GM19397 (cell line): Measurements from ENCODE around the gene COPE.
"Not testable (repeated sequence)": the region's sequence is repeated elsewhere in the genome, so short reads cannot be mapped to it uniquely, and the experiment has no call there.

Experiments
- ATAC-seq: cut with Tn5 transposase; IDR thresholded peaks from one replicate; pipeline ENCODE4 v1.9.1; 2021; ENCODE audit warnings: mild to moderate bottlenecking, moderate library complexity; ENCODE audit not compliant: unreplicated experiment

The COPE gene

DNA sequence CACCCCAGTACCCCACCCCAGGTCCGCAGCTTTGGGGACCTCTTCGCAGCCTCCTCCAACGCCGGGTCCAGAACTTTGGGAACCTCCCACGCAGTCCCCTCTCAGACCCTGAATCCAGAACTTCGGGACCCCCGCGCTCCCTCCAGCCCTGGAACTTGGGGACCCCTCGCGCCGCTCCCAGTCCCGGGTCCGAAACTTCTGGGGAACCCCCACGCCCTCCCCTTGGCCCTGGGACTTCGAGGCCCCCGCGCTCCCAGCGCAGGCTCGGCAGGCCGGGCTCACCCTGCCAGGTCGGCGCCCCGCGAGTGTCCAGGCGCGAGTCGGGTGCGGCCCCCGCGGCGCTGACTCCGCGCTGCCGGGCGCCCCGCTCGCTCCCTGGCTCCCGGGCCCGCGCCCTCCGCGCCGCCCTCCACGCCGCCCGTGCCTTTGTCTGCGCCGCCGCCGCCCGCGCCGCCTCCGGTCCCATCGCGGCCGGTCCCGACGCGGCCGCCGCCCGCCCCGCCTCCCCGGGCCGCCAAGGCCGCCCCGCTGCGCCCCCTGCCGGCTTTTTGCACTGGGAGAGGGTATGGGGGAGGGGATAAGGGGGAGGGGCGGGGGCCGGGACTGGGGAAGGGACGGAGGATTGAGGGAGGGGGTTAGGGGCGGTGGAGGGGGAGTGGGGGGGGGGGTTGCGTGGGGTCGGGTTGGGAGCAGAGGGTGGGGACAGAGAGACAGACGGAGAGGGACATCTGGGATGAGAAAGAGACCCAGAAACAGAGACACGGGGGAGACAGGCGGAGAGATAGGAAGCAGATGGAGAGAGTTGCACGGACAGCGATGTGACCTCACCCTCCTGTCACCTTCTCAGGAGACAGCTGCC, 21.8 kb upstream of the COPE start, which contains the start of gene HOMER3:
Gene HOMER3 (minus strand): TSS at position 449 of the 859 bp plus-strand sequence. CDS start 2,235 bp downstream, outside the sequence.
- ATAC-seq, result no peak

DNA sequence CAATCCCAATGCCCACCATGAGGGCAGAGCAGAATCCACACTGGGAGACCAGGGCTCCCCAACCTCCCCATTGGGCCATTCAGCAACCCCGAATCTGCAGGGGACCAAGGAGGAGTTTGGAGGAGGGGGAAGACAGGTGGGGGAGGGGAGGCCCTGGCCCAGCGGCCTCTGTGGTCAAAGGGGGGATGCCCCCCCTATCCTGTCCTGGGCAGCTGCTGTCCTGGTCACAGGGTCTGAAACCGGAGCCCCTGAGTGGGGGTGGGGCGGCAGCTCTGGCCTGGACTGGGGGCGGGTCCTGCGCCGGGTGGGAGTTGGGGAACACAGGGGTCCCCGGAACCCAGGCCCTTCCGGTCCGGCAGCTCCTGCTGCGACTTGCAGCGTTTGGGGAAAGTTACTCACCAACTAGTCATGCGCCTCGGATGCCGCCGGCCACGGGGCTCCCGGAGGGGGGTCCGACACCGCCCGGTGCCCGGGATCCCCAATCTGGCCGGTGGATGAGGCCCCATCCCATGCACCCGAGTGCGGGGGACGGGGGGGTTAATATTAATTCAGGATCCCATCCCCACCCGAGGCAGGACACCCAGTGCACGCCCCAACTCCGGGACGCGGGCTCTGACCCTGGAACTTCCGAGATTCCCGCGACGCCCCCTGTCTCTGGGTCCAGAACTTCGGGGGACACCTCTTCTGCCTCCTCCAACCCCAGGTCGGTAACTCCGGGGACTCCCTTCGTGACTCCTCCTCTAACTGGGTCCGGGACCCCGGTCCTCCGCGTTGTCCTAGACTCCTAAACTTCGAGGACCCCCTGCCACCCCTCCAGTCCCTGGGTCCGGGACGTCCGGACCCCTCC, 21.0 kb upstream of the COPE start:
- no peak for ATAC-seq

DNA sequence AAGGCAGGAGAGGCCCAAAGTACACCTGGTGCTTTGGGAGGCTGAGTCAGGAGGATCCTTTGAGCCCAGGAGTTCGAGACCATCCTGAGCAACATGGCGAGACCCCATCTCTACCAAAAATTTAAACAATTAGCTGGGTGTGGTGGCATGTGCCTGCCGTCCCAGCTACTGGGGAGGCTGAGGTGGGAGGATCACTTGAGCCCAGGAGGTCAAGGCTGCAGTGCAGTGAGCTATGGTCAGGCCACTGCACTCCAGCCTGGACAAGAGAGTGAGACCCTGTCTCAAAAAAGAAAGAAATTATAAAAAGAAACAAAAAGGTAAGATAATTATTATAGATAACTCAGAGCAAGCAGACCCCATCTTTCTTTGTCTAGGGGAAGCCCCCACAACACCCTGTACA, 20.0 kb upstream of the COPE start:
- no peak for ATAC-seq

DNA sequence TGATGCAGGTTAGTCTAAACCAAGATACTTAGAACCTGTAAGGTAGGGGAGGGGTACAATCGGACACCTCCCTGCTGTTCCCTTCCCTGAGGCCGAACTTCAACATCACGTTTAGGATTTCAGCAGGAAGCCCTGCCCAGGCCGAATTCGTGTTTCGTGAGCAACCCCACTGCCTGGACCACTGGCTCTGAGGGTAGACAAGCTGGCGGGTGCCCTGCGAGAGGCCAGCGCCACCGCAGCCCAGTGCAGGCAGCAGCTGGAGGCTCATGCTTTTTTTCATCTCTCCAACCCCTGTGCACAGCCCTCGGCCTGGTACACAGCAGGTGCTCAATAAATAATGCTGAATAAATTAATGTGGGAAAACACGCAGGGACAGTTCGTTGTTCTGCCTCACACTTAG, 14.1 kb upstream of the COPE start:
- ATAC-seq, result no peak

DNA sequence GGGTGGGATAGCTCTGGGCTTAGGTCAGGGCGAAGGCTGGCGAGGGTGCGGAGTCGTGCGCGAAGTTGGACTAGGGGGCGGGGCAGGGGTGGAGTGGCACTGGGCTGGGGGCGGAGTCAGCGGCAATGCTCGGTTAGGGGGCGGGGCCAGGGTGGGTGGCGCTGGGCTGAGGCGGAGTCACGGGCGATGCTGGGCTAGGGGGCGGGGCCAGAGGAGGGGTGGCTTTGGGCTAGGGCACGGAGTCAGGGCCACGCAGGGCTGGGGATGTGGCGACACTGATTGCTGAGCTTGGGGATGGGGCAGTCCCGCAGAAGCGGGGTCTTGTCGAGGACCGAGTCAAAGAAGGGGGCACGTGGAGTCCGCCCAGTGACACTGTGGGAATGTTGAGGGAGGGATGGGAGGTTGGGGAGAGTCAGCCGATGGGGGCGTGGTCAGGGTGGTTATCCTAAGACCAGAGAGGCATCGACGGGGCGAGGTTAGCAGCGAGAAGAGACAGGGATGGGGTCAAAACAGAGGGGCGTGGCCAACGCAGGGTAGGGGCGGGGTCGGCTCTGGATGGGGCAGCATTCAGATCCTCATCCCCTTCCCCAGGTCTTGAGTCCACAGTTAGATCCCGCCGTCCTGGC, 13.1 kb upstream of the COPE start:
- no peak for ATAC-seq

DNA sequence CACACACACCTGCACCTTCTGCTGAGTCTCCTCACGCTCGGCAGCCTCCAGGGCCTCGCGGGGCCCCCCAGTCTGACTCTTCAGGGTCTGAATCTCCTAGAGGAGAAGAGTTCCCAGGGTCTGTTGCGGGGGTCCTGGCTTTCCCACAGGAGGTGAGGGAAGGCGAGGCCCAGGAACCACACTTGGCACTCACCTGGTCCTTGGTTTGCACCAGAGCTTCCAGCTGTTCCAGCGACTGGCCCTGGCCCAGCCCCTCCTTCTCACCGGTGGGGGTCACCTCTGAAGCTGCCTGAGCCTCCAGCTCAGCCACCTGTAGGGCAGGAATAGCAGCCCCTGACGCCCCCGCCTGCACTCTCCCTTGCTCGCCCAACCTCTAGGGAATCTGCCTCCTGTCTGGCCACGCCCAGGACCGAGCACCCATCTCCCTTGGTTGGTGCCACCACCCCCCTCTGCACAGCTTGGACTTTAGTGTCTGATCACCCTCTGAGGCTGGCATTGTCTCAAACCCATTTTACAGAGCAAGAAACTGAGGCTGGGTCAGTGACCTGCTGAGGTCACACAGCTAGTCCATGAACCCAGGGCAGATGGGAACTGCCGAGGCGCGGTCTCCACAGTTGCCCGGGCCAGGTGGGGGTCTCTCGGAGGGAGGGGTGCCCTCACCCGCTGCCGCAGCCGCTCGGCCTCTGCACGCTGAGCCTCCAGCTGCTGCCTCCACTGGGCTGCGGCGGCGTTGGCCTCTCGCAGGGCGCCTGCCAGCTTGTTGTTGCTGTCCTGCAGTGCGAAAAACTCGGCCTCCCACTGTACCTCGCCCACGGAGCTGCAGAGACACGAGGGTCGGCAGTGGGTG, 12.4 kb upstream of the COPE start:
- ATAC-seq, result no peak

DNA sequence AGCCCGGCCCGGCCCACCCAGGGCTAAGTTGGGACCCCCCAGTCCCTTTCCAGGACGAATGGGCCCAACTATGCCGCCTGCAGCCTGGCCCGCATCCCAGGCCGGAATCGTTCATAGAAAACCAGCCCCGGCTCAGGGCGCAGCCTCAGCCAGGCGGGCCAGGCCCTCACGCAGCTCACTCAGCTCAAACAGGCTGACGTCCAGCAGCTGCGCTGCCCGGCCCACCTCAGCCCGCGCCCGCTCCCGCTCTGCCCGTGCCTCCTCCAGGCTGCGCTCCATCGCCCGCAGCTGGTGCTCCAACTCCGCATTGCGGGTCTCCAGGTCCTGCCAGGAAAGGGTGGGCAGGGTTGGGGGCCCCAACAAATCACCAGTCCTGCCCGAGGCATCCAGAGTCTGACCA, 10.1 kb upstream of the COPE start:
- ATAC-seq, result no peak

DNA sequence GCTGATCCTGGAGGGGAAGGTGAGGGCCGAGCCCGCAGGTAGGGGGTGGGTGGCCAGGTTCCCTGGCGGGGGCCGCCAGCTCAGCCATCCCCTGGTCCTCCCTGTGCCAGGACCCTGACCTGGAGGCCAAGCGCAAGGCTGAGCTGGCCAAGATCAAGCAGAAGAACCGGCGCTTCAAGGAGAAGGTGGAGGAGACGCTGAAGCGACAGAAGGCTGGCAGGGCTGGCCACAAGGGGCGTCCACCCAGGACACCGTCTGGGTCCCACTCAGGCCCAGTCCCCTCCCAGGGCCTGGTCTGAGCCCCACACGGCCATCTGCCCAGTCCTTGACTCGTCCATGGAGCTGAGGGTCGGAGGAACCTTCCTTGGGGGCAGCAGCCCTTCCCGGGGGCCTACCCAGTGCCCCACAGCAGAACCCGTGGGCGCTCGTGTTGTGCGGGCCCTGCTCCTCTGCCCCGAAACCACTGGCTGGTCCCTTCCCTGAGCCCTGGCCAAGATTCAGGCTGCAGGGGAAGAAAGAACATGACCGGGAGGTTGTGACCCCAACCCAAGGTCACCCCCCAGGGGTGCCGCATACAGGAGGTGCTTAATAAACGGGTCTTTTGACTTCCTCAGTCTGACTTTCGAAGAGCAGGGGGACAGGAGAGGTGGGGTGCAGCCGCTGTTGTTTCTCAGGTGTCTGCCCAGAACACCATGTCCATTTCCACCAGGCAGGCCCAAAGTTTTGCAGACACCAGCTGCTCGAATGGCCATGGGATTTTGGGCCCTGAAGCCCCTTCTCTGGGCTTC, 9.0 kb upstream of the COPE start:
- ATAC-seq, result no peak

DNA sequence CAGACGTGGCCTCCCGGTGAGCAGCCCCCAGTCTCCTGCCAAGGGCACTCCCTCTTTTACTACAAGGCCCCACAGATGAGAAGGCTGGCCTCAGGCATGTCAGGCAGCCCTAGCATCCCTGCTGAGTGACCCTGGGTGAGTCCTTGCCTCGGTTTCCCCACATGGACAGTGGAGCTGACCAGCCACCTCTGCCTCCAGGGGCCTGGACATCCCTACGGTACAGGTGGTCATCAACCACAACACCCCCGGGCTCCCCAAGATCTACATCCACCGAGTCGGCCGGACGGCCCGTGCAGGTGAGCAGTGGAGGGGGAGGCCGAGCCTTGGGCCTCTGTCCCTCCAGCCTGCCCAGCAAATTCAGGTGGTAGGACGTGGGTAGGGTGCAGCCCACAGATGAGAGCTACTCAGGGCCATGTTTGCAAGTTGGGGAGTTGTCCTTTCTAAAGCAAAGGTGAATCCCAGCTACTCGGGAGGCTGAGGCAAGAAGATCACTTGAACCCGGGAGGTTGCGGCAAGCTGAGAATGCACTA, 5.6 kb upstream of the COPE start:
- no peak for ATAC-seq

DNA sequence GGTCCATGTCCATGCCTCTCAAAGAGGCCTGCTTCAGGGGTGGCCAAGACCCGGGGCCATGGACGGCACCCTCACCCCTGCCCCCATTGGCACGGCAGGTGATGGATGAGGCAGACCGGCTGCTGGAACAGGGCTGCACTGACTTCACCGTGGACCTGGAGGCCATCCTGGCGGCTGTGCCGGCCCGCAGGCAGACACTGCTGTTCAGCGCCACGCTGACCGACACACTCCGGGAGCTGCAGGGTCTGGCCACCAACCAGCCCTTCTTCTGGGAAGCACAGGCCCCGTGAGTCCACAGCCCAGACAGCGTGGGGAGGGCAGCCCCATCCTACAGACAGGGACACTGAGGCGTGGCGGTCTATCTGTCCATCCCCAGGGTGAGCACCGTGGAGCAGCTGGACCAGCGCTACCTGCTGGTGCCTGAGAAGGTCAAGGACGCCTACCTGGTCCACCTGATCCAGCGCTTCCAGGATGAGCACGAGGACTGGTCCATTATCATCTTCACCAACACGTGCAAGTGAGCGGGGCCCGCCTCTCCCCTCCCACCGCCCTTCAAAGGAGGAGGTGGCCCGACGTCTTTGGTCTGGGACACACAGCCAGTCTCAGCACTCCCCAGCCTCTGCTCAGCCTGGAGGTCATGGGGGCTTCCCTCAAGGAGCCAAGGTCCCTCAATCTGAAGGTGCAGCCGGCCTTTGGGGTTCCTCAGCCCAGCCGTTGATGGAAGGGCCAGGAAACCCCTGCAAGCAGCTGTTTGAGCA, 3.2 kb upstream of the COPE start:
- ATAC-seq, result no peak

DNA sequence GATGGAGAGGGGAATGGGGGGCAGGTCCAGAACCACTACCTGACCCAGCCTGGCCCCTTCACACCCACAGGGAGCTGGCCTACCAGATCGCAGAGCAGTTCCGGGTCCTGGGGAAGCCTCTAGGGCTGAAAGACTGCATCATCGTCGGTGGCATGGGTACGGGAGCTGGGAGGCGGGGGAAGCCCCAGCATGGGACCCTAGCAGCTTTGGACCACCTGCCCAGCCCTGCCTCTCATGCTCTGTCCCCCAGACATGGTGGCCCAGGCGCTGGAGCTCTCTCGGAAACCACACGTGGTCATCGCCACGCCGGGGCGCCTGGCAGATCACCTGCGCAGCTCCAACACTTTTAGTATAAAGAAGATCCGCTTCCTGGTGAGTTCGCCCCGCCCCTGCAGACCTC, 2.4 kb upstream of the COPE start:
- no peak for ATAC-seq

DNA sequence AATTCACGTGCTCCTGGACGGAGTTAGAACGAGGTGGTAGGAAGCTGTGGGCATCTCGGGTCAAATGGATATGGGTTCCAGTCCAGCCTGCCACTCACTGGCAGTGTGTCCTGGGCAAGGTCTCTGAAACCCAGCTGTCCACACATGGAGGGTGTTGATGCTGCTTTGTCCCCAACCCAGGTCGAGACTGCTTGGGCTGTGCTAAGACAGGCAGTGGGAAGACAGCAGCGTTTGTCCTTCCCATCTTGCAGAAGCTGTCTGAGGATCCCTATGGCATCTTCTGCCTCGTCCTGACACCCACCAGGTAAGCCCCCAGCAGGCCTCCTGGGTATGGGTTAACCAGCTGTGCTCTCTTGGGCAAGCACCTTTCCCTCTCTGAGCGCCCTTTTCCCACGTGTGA, 1.2 kb upstream of the COPE start:
- no peak for ATAC-seq

DNA sequence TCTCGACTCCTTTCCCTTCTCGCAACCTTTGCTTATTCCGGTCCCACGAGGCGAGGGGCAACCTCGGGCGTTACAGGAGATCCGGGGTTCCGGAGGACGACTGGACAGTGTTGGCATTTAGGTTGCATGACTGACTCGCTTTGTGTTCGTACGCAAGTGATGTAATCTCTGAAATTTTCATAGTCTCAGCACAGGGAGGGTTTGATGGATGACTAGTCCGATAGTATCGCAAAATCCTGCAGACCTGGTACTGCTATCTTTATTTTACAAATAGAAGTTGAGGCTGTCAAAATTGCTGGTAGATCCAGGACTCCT, 670 bp upstream of the COPE start:
- ATAC-seq, result no peak

DNA sequence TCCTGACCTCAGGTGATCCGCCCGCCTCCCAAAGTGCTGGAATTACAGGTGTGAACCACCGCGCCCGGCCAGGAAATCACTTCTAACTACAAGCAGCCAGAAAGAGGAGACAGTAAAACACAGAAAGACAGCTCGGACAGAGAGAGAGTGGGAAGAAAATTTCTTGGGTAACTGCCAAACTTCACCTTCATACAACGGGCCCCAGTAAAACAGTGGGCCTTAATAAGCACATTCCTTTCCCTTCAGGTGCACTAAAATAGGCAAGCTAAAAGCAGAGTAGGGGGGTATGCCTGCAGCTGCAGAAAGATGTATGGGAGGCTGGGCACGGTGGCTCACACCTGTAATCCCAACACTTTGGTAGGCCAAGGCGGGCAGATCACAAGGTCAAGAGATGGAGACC, 1.6 kb downstream of the COPE start:
- not testable (repeated sequence) for ATAC-seq

DNA sequence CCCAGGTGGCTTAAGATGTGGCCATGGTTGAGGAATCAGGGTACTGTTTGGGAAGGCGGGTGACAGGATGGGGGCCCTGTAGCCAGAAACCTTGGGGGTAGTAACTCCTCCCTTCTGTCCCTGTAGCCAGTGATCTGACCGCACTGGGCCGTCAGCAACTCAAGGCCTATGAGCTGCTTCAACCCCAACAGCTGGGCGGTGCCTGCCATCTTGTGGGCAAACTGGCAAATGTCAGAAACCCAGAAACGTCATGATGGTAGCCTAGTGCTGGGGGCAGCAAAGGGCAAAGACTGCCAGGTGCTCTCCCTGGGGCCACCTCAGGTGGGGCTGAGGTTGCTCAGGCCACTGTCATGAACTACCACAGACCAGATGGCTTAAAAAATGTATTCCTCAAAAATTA, 3.5 kb downstream of the COPE start:
- ATAC-seq, result no peak

DNA sequence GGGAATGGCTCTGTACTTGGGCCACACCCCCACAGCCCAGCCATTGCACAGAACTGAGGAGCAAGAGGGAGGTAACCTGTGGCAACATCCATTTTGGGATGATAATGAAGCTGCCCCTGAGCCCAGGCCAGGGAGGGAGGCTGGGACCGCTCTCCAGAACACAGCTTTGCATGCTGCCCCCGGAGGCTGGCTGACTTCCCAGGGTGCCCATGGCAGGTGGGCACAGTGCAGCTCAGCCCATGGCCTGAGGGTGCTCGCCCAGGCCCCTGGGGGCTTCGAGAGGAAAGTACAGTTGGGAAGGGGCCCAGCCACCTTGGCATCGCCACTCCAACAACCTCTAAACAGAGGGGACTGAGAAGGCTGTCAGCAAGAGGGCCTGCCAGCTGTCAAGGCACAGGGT, 5.7 kb downstream of the COPE start:
- no peak for ATAC-seq

DNA sequence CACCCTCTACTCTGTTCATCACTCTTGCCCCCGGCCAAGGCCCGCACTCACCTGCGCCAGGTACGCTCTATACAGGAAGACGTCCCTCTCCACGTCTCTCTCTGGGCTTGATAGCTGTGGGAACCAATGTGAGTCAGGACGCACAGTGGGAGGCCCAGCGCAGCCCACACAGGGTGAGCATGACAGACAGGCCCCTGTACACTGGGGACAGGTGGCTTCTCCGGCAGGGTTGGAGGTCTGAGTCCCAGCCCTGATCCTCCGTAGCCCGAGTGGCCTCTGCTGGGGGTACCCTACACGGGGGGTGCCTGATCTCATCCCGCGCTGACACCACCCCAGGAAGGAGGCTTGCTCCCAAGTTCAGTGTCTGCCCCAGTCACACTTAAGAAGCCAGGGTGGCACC, 6.3 kb downstream of the COPE start:
- ATAC-seq, result no peak

DNA sequence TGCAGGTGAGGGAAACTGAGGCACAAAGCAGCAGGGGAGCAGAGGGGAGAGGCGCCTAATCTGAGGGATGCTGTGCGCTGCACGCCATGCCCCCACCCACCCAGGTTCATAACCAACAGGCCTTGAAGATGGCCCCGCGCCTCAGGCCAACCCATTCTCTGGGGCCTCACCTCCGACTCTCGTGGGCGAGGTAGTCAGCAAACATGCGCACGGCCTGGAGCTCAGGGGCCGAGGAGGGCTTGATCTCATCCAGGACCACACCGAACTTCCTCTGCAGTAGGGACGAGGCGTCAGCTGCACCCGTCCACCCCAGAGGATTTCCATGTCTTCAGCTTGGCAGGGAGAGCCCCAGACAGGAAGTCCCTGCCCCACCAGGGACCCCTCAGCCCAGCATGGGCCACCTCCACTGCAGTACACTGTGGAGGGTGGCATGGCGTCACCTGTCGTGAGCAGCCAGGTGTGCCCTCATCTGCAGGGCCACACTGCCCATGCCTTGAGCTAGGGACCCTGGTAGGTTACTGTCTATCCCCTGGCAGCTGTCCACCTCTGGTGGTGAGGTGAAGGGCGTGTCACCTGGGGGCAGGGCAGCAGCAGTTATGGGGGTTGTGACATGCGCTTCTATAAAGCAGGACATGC, 8.3 kb downstream of the COPE start:
- no peak for ATAC-seq

DNA sequence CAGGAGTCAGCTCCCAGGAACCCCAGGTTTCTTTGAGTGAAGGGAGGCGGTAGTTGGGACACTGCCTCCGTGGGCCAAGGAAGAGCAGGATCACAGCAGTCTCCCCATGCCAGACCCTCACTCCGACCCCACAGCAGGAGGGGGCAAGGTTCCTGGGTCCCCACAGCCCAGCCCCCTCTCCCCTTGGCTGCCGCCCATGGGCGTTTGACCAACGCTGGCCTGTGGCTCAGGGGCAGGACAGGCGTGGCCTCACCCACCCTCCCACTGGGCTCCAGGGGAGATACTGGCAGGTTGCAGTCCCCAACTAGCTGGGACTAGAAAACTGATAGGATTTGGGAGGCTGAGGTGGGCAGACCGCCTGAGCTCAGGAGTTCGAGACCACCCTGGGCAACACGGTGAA, 9.2 kb downstream of the COPE start:
- ATAC-seq, result no peak
